ENCODE results near the gene PHF21A. TPM values are rescaled to one million over a fixed set of nuclear protein-coding genes. Genes with fewer than 3 reads are reported as not detected.

The PHF21A gene
- total RNA-seq, 1 experiment from 2014 or later, result 29.4 TPM

- no peak for TF ChIP-seq ARID4B (CRISPR knock-in tag; IDR thresholded peaks at IDR 0.05; ENCODE audit: borderline replicate concordance)
- no peak for TF ChIP-seq JUN (CRISPR knock-in tag; IDR thresholded peaks at IDR 0.05)
- no peak for TF ChIP-seq SMAD4 (CRISPR knock-in tag; IDR thresholded peaks at IDR 0.05)
- TF ChIP-seq E2F1 (CRISPR knock-in tag; IDR thresholded peaks at IDR 0.05), result no peak
- TF ChIP-seq GABPB1 (CRISPR knock-in tag; IDR thresholded peaks at IDR 0.05), result no peak
- TF ChIP-seq TEAD1 (CRISPR knock-in tag; IDR thresholded peaks at IDR 0.05), result no peak
- TF ChIP-seq E2F5 (CRISPR knock-in tag; IDR thresholded peaks at IDR 0.05), result no peak
These were observed 38.4 kb upstream of the PHF21A start (continued) for GRCh38 chr11:46159680-46160079.

GRCh38 chr11:46149826-46150225, 28.6 kb upstream of the PHF21A start:
- DNase-seq (ENCODE audit: low spot score) (no peak), ATAC-seq (no peak)
- H3K27me3 Mint-ChIP-seq (ENCODE audit: low read depth), result no peaks in the 10 kb centered on the region

GRCh38 chr11:46149342-46149741, 28.1 kb upstream of the PHF21A start:
- H3K27me3 Mint-ChIP-seq (ENCODE audit: low read depth), result no peaks in the 10 kb centered on the region
- DNase-seq (ENCODE audit: low spot score), result no peak

More at GRCh38 chr11:46149826-46150225, 28.6 kb upstream of the PHF21A start:
- ChIA-PET CTCF (no interaction called here), POLR2A (no interaction called here)
- peaks cover 6% of the 10 kb centered on the region for H3K9me3 Mint-ChIP-seq
- no peaks in the 10 kb centered on the region for H3K36me3 Mint-ChIP-seq
- no peak for TF ChIP-seq FOXJ3 (CRISPR knock-in tag; IDR thresholded peaks at IDR 0.05; ENCODE audit: borderline replicate concordance)
- no peak for TF ChIP-seq JAZF1 (CRISPR knock-in tag; IDR thresholded peaks at IDR 0.05)
- TF ChIP-seq ZNF232 (CRISPR knock-in tag; IDR thresholded peaks at IDR 0.05), result no peak
- H3K4me1 Mint-ChIP-seq, result peaks cover 10% of the 10 kb centered on the region
- H3K27ac Mint-ChIP-seq, result no peak overlapping the region
- no peak overlapping the region for H3K4me3 Mint-ChIP-seq

More at GRCh38 chr11:46149342-46149741, 28.1 kb upstream of the PHF21A start:
- ChIA-PET POLR2A (no interaction called here), CTCF (no interaction called here)
- Mint-ChIP-seq H3K9me3 (peaks cover 6% of the 10 kb centered on the region), H3K4me1 (peaks cover 10% of the 10 kb centered on the region), H3K27ac (no peak overlapping the region), H3K36me3 (no peaks in the 10 kb centered on the region), H3K4me3 (no peak overlapping the region)
- ATAC-seq, result peak; percentile 53
- TF ChIP-seq PREB (CRISPR knock-in tag; IDR thresholded peaks at IDR 0.05; ENCODE audit: borderline replicate concordance), result no peak
- TF ChIP-seq ZMAT4 (CRISPR knock-in tag; IDR thresholded peaks at IDR 0.05), result no peak
- TF ChIP-seq ZNF317 (CRISPR knock-in tag; IDR thresholded peaks at IDR 0.05; ENCODE audit: borderline replicate concordance, low read depth), result no peak
- TF ChIP-seq CREM (CRISPR knock-in tag; IDR thresholded peaks at IDR 0.05), result no peak
- no peak for TF ChIP-seq JAZF1 (CRISPR knock-in tag; IDR thresholded peaks at IDR 0.05)
- no peak for TF ChIP-seq FOXK1 (CRISPR knock-in tag; IDR thresholded peaks at IDR 0.05)
- no peak for TF ChIP-seq ARID4B (CRISPR knock-in tag; IDR thresholded peaks at IDR 0.05; ENCODE audit: borderline replicate concordance)
- TF ChIP-seq ATF1 (CRISPR knock-in tag; IDR thresholded peaks at IDR 0.05), result no peak
- TF ChIP-seq ZNF423 (CRISPR knock-in tag; IDR thresholded peaks at IDR 0.05), result no peak
- no peak for TF ChIP-seq ZNF263 (CRISPR knock-in tag; IDR thresholded peaks at IDR 0.05; ENCODE audit: low read depth)

All from WTC11 (cell line).